Lower leg skin (tissue), 4 donors: ENCODE measurements around the gene CEACAM1. TPM values are rescaled to one million over a fixed set of nuclear protein-coding genes. Genes with fewer than 3 reads are reported as not detected.

Experiments
- DNase-seq, 2 donors: peaks; one replicate each; pipeline ENCODE4 v3.0.0-alpha.2; 2019; ENCODE audit warnings: low spot score in 2 of 2
- H3K4me3 ChIP-seq: fragments of 200-600 bp; sonication (generic); 2 replicates; pipeline ENCODE4 v1.5.1; 2017; ENCODE audit warnings: mild to moderate bottlenecking, low read depth; ENCODE audit not compliant: poor library complexity, severe bottlenecking
- CTCF ChIP-seq, 3 donors: fragments of 450-650 bp; IDR thresholded peaks; one replicate each; pipeline ENCODE4 v1.5.1; 2016; ENCODE audit warnings: antibody characterized with exemption in 3 of 3, mild to moderate bottlenecking in 3 of 3, moderate library complexity in 2 of 3
- POLR2A ChIP-seq, 2 donors: fragments of 450-650 bp; IDR thresholded peaks; one replicate each; pipeline ENCODE4 v1.6.1; 2016 to 2017; ENCODE audit warnings: antibody characterized with exemption in 2 of 2, mild to moderate bottlenecking in 1 of 2, moderate library complexity in 1 of 2
- WGBS, 2 donors: methylation state at CpG; one replicate each; pipeline ENCODE4 v1.1.5; 2018; 5-methylcytosine and 5-hydroxymethylcytosine counted together
- intact Hi-C: fragments of 100-400 bp; cut with DNase I; formaldehyde crosslinking; loops from one replicate; pipeline ENCODE4 v1.15.0; 2023; ENCODE audit warnings: low total_unique reads
- total RNA-seq, 4 donors: library from RNA; depleted of rRNA; stranded (reverse); fragments of >200 nt; gene quantifications; one replicate each; pipeline ENCODE4 v1.1.0, GENCODE V29; 2016

CEACAM1 gene
- total RNA-seq, 4 donors from 2014 or later: 1.2 to 4.6 (median 2.7) TPM

- no peak overlapping the region for H3K4me3 ChIP-seq
- WGBS, 2 donors: 65 to 66% methylated on average over 6 of the region's 6 CpGs
- DNase-seq: no peak
- TF ChIP-seq POLR2A (IDR thresholded peaks at IDR 0.05) (no peak), CTCF (IDR thresholded peaks at IDR 0.05) (no peak)
- intact Hi-C loops: no loop called here
These were observed 54.6 kb downstream of the CEACAM1 start for GRCh38 chr19:42473686-42474085.

GRCh38 chr19:42472402-42473147 lies 55.7 kb downstream of the CEACAM1 start:
- H3K4me3 ChIP-seq: no peak overlapping the region
- intact Hi-C loops: no loop called here
- 82 to 86% methylated on average over 7 of the region's 7 CpGs for WGBS, 2 donors
- DNase-seq: peak in 1 of 2 donors; percentile 32
- TF ChIP-seq POLR2A (IDR thresholded peaks at IDR 0.05): no peak
- no peak for TF ChIP-seq CTCF (IDR thresholded peaks at IDR 0.05)

GRCh38 chr19:42471554-42472249 lies 56.6 kb downstream of the CEACAM1 start:
- TF ChIP-seq POLR2A (IDR thresholded peaks at IDR 0.05) (no peak), CTCF (IDR thresholded peaks at IDR 0.05) (no peak)
- WGBS, 2 donors: 34 to 52% methylated on average over 7 of the region's 7 CpGs
- intact Hi-C loops: no loop called here
- peak in 1 of 2 donors; percentile 78 for DNase-seq
- H3K4me3 ChIP-seq: no peak overlapping the region

- TF ChIP-seq POLR2A (IDR thresholded peaks at IDR 0.05) (no peak), CTCF (IDR thresholded peaks at IDR 0.05) (no peak)
- no peak overlapping the region for H3K4me3 ChIP-seq
- intact Hi-C loops: no loop called here
- 67 to 74% methylated on average over 8 of the region's 8 CpGs for WGBS, 2 donors
- peak in 1 of 2 donors; percentile 10 for DNase-seq
These were observed 58.7 kb downstream of the CEACAM1 start for GRCh38 chr19:42469311-42470235.

GRCh38 chr19:42468273-42468796 lies 59.9 kb downstream of the CEACAM1 start:
- H3K4me3 ChIP-seq: no peak overlapping the region
- WGBS, 2 donors: 31 to 49% methylated on average over 3 of the region's 3 CpGs
- TF ChIP-seq CTCF (IDR thresholded peaks at IDR 0.05) (no peak), POLR2A (IDR thresholded peaks at IDR 0.05) (no peak)
- intact Hi-C loops: no loop called here
- peak in 1 of 2 donors; percentile 61 for DNase-seq
